Measurements from ENCODE around the gene EIPR1.
"Not testable (repeated sequence)": the region's sequence is repeated elsewhere in the genome, so short reads cannot be mapped to it uniquely, and the experiment has no call there.

Gene EIPR1

GRCh38 chr2:3284657-3285630 lies 92.7 kb downstream of the EIPR1 start:
- DNase-seq, result no peak

- DNase-seq, result not testable (repeated sequence)
These were observed 93.6 kb downstream of the EIPR1 start for GRCh38 chr2:3283876-3284656.

- no peak for DNase-seq
These were observed 94.4 kb downstream of the EIPR1 start for GRCh38 chr2:3283206-3283605.

- DNase-seq, result peak; percentile 97
These were observed 95.3 kb downstream of the EIPR1 start for GRCh38 chr2:3282056-3282998.

- DNase-seq, result no peak
These were observed 96.7 kb downstream of the EIPR1 start for GRCh38 chr2:3280683-3281520.

- no peak for DNase-seq
These were observed 97.4 kb downstream of the EIPR1 start for GRCh38 chr2:3280197-3280596.

GRCh38 chr2:3279236-3279960 lies 98.2 kb downstream of the EIPR1 start:
- DNase-seq, result no peak

- DNase-seq, result peak; percentile 27
These were observed 98.9 kb downstream of the EIPR1 start for GRCh38 chr2:3278521-3279218.

- DNase-seq, result no peak
These were observed 99.7 kb downstream of the EIPR1 start for GRCh38 chr2:3277748-3278520.

GRCh38 chr2:3277050-3277747 lies 100.4 kb downstream of the EIPR1 start:
- DNase-seq, result no peak

- no peak for DNase-seq
These were observed 104.9 kb downstream of the EIPR1 start for GRCh38 chr2:3272761-3273160.

GRCh38 chr2:3270095-3270478 lies 107.5 kb downstream of the EIPR1 start:
- no peak for DNase-seq

- DNase-seq, result no peak
These were observed 108.1 kb downstream of the EIPR1 start for GRCh38 chr2:3269425-3270094.

GRCh38 chr2:3268705-3269029 lies 109.0 kb downstream of the EIPR1 start:
- no peak for DNase-seq

GRCh38 chr2:3267869-3268704 lies 109.5 kb downstream of the EIPR1 start:
- no peak for DNase-seq

- no peak for DNase-seq
These were observed 110.4 kb downstream of the EIPR1 start for GRCh38 chr2:3266925-3267867.

All from NCI-H2171 (cell line).